Left cardiac atrium (tissue), 4 donors: Measurements from ENCODE around the gene ARHGAP29. TPM values are rescaled to one million over a fixed set of nuclear protein-coding genes. Genes with fewer than 3 reads are reported as not detected.

Source experiments
- ATAC-seq, 2 donors: fragments of 200-7000 bp; cut with Tn5 transposase; one replicate each; pipeline ENCODE4 v1.9.1; 2020; ENCODE audit warnings: mild to moderate bottlenecking in 2 of 2, moderate library complexity in 2 of 2
- DNase-seq: peaks from one replicate; pipeline ENCODE4 v3.0.0-alpha.2; 2020
- intact Hi-C, 2 donors: fragments of 100-400 bp; cut with DNase I; formaldehyde crosslinking; loops; one replicate each; pipeline versions ENCODE4 v1.14.1 to v1.15.1; 2022 to 2023
- total RNA-seq, 2 donors: library from RNA; stranded (reverse); fragmentation: NEBNext Ultra II Directional; extraction: Animal tissue kit (Norgen Biotek cat#: 25700); gene quantifications; one replicate each; pipeline ENCODE4 v1.2.1, GENCODE V29; 2021
- donor health status: DM: no; HTN: yes; CAD: no.
- donor health status: DM: no; HTN: yes; CAD: no; lungs with severe emphysema.
- donor health status: DM: yes; HTN: yes; CAD: no.
- donor health status: Dilated cardiomyopathy.

Gene ARHGAP29
- total RNA-seq, 2 donors from 2014 or later, result 29.4 to 38.9 TPM

DNA sequence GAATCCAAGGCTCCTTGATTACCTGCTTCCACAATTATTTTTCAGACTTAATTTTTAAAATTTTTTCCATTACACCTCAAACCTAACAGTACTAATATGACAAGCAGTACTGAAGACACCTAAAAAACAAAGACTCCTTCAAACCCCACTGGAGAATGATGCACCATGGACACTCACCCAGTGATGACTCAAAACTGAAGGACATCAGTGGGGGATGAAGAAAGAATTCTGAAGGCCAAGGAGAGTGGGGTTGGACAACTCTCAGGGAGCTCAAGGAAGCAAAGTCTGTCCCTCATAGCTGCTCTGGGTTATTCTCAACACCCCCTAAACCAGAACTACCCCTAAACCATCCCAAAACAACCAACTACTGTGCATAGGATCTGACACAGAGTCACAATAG, 2.4 kb upstream of the ARHGAP29 start:
- intact Hi-C loops, result loop anchor here (5.0 to 10.0 kb wide), 3 partner anchors 85 to 177 kb away; no protein-coding TSS in a partner anchor
- no peak for ATAC-seq
- no peak for DNase-seq

- ATAC-seq, result no peak
- intact Hi-C loops, result loop anchor here (5.0 to 10.0 kb wide), 3 partner anchors 86 to 177 kb away; no protein-coding TSS in a partner anchor
- no peak for DNase-seq
These were observed 1.7 kb upstream of the ARHGAP29 start for GRCh38 chr1:94239051-94239450.

DNA sequence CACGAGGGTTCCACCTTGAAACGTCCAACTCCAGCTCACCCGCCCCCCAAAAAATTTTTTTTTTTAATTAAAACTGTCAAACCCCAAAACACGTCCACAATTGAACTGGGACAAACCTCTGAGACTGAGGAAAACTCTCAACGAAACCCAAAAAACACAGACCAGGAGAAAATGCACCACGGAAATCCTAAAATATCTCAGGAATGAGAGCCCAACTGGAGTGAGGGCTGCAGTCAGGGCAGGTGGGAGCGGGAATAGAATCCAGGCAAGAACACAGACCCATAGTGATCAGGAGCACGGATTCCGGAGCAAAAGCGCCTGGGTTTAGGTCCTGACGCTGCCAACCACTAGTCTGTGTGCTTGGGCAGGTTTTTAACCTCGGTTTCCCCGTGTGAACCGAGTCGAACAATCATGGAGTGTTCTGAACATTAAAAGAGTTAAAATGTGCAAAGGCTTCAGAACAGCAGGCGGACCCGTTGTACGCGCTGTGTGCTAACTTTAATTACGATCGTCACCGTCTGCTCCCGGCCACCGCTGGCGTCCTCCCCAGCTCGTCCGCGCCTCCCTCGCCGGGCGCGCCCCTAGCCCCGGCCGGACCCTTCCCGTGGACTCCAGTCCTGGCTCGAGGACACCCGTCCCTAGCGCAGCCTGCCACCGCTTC, 624 bp downstream of the ARHGAP29 start:
- intact Hi-C loops, result loop anchor here (5.0 to 10.0 kb wide), 3 partner anchors 88 to 174 kb away; no protein-coding TSS in a partner anchor
- DNase-seq (peak; percentile 60), ATAC-seq (peak; percentile 65 to 79)

- DNase-seq (no peak), ATAC-seq (peak; percentile 4 to 16)
- intact Hi-C loops, result loop anchor here (5.0 to 10.0 kb wide), 3 partner anchors 89 to 174 kb away; no protein-coding TSS in a partner anchor
These were observed 1.3 kb downstream of the ARHGAP29 start for GRCh38 chr1:94236013-94236491.

DNA sequence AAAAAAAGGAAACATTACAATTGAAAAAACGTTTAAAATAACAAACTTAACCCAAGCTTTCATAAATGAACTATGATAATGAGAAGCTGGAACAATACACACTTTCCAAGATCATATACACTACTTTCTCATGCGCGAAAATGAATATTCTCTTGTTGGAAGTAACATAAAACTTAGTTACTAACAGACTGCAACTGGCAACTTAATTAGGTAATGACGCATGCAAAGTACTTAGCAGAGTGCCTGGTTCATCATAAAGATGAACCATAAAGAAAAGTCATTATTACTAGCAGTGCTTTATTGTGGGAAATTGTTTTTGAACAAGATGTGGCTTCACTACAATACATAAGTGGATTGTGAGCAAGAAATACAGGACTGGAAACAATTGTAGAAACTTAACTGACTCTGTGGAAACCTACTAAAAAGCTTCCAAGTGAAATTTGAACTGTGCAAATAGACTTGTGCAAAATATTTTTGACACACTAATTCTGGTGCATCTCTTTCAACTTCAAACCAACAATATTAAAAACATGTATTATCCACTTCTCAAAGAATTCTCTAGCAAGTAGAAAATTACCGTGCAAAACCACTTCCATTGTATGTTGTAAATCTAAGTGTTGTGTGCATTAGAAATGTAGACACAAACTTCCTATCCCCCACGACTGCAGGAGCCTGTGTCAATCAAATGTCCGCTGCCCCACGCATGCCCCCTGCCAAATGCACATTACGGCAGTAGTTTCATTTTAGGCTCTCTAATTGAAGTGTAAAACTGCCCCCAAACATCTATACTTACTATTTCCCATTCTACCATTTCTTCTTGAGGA, 2.0 kb downstream of the ARHGAP29 start:
- no peak for DNase-seq
- intact Hi-C loops, result loop anchor here (5.0 to 10.0 kb wide), 3 partner anchors 89 to 173 kb away; no protein-coding TSS in a partner anchor

DNA sequence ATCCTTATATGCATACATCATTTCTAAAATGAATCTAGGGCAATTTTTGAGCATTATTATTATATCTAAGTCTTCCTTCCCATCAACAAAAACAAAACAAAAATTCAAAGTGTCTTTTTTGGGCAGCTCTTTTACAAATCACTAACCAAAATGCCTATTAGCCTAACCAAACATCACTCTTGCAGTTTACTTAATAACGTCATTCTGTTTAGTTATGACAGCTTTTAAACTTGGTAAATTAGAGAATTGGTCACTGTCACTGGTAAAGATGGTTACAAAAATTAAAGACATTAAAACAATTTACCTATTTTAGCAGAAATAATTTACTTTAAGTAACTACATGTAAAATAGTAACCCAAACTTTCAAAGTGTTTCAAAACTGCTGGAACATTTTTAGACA, 2.8 kb downstream of the ARHGAP29 start:
- intact Hi-C loops, result loop anchor here (5.0 to 10.0 kb wide), 3 partner anchors 90 to 172 kb away; no protein-coding TSS in a partner anchor
- DNase-seq, result no peak
- no peak for ATAC-seq

More for the DNA sequence above, 2.0 kb downstream of the ARHGAP29 start:
- ATAC-seq, result no peak

DNA sequence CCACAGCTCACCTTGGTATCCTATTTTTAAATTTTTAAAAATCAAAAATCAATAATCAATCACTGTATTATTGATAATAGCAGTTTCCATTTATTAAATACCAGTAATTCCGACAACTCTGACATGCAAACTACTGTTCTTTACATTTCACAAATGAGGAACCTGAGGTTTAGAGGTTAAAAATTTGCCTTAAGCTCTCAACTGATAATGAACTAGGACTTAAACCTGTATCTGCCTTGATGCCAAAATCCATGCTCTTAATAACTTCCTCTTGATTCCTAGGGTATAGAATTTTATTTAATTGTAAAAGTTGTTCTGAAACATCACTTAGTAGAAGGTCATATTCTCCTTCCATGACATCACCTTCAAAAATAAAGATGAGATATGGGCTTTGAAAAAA, 5.6 kb downstream of the ARHGAP29 start:
- ATAC-seq (no peak), DNase-seq (no peak)
- intact Hi-C loops, result loop anchor here in 1 of 2 donors (10.0 kb wide), 1 partner anchor 93 kb away; no protein-coding TSS in a partner anchor

DNA sequence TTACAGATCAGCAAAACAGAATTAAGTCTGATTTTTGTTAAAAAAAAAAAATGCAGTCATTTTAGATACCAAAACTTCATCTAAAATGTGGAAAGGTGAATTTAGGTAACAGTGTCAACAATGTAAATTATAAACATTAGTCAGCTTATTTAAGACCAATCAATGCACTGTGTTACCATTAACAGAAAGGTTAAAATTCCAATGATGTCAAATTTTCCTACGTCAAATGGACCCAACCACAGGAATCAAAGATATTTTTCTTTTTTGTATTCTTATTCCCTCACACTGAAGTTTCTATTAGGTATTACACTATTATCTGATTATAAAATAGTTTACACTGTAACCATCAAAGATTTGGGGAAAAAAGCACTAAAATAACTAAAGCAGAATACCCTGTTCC, 6.5 kb downstream of the ARHGAP29 start:
- ATAC-seq (no peak), DNase-seq (no peak)
- intact Hi-C loops, result loop anchor here in 1 of 2 donors (10.0 kb wide), 1 partner anchor 94 kb away; no protein-coding TSS in a partner anchor

- DNase-seq, result no peak
- intact Hi-C loops, result no loop called here
- peak in 1 of 2 donors; percentile 19 for ATAC-seq
These were observed 8.6 kb downstream of the ARHGAP29 start for GRCh38 chr1:94228640-94229375.

GRCh38 chr1:94227624-94228023, 9.8 kb downstream of the ARHGAP29 start:
- ATAC-seq, result no peak

DNA sequence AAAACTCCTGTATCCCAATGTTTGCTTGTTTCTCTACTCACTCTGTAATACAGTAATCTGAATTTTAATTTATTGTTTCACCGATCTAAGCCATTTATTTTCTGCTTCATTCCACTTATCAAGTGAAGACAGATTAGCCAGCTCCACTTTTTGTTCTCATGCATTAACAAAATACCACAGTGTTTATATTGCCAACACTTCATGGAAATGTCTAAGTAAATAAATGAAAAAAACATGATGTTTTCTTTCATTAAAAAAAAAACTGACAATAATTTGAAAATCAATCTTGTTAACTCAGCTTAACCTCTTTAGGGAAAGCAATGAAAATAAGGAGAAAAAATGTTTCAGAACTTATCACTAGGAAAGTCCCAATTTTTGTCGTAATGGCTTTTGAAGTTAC, 11.5 kb downstream of the ARHGAP29 start:
- intact Hi-C loops, result no loop called here
- ATAC-seq (no peak), DNase-seq (no peak)

More at GRCh38 chr1:94227624-94228023, 9.8 kb downstream of the ARHGAP29 start:
- no peak for DNase-seq
- intact Hi-C loops, result no loop called here

DNA sequence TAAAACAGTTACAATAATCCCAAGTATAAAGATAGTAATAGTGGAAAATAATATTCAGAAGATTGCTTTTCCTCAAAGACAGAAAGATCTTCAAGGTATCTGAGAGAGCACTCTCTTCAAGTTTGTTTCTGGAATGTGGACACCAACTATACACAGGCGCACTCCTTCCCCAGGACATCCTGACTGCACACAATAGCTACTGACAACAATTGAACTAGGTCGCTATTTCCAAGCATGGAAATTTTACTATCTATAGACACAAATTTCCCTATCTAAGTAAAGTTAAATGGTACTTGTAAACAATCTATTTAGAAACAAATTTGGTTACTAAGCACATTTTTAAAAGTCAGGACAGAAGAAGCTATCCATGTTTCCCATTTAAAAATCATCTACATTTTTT, 19.1 kb downstream of the ARHGAP29 start:
- DNase-seq (no peak), ATAC-seq (no peak)
- intact Hi-C loops, result no loop called here

- no peak for DNase-seq
- ATAC-seq, result no peak
- intact Hi-C loops, result no loop called here
These were observed 21.4 kb downstream of the ARHGAP29 start for GRCh38 chr1:94215955-94216354.

DNA sequence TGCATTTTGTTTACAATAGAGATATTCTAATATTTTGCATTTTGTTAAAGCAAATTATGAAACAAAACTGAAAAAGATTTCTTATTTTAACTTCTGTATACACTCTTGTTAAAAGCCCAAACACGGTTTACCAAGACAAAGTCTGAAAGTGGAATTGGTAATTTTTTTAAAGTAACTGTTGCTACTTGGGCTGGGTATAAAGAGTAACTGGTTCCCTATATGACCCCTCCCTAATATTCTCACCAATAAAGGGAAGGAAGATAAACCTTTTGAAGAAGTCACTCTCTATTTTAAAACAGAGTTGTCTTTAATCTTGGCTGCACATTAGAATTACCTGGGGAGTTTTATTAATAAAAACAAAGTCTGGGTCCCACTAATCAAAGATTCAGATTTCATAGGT, 27.4 kb downstream of the ARHGAP29 start:
- DNase-seq (no peak), ATAC-seq (no peak)
- intact Hi-C loops, result no loop called here

DNA sequence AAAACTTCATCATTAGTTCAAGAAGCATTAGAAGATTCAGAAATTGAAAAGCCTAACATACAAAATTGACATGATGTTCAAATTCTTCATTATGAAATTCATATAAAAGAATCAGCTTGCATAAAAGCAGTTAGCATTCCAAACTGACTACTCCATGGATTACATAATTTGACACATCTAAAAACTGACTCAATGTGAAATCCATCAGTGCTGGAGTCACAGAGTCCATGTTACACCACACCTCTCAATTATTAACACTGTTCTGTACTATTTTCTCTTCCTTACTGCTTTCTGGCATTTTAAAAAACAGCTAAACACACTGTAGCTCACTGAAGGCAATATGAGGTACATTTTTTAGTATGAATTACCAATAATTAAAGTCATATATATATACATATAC, 28.0 kb downstream of the ARHGAP29 start:
- peak; percentile 53 to 77 for ATAC-seq
- DNase-seq, result no peak
- intact Hi-C loops, result no loop called here

- intact Hi-C loops, result no loop called here
- ATAC-seq (no peak), DNase-seq (no peak)
These were observed 29.7 kb downstream of the ARHGAP29 start for GRCh38 chr1:94207695-94208094.

DNA sequence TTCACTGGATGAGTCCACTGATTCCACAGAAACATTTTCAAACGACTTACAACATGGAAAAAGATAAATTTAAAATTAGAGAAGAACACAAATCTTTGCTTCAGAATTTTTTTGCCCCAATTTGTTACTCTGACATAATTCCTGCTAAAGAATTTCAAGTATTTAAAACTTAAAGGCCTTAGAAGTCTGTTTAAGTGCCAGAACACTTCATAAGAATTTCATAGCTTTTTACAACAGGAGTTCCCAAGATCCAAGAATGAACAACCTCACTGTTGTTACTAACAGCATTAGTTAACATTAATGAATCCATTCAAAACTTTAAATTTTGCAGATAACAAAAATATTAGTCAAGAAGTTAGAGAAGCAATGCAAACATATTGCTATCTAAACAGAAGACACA, 31.7 kb downstream of the ARHGAP29 start:
- intact Hi-C loops, result no loop called here
- DNase-seq (no peak), ATAC-seq (no peak)

- ATAC-seq (no peak), DNase-seq (no peak)
- intact Hi-C loops, result no loop called here
These were observed 35.1 kb downstream of the ARHGAP29 start for GRCh38 chr1:94202241-94202640.

DNA sequence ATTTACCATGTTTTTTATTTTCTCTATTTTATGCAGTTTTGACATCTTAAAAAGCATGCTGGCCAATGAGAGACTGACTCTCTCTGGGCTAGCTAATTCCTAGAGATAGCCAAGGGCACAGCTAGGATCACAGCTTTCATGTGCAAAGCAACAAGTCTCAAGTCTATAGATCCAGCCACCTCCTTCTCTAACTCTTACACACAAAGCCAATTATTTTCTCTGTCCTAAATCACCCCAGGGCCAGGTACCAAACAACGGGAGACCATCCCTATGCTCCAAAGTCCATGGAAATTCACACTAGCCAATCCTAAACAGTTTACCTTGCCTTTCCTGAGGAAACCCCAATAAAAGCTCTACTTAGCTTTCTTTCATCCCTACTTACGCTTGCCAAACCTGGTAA, 38.0 kb downstream of the ARHGAP29 start:
- ATAC-seq (no peak), DNase-seq (no peak)
- intact Hi-C loops, result no loop called here
